ENCODE data around the gene LASP1NB.
"Not testable (repeated sequence)": the region's sequence is repeated elsewhere in the genome, so short reads cannot be mapped to it uniquely, and the experiment has no call there.

LASP1NB gene

DNA sequence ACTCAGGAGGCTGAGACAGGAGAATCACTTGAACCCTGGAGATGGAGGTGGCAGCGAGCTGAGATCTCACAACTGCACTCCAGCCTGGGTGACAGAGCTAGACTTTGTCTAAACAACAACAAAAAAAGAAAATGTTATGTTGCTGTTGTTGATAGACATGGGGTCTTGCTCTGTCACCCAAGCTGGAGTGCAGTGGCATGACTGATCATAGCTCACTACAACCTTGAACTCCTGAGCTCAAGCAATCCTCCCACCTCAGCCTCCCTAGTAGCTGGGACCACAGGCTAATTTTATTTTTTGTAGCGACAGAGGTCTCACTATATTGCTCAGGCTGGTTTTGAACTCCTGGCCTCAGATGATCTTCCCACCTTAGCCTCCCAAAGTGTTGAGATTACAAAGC is 21.8 kb downstream of the LASP1NB start:
- ATAC-seq (ENCODE audit: low read depth) (no peak), DNase-seq (no peak)
- H4K20me1 ChIP-seq (ENCODE audit: control insufficient read depth, insufficient read depth, low read length, poor library complexity, severe bottlenecking), result no peaks in the 10 kb centered on the region
- no peak overlapping the region for H3K27ac Mint-ChIP-seq
- H3K4me2 ChIP-seq (replicated peaks; ENCODE audit: low read depth, low read length, poor library complexity, severe bottlenecking), result no peak overlapping the region
- no peaks in the 10 kb centered on the region for H3K36me3 ChIP-seq (replicated peaks in 1 of 2; ENCODE audit: control extremely low read depth in 1 of 2, control insufficient read depth in 1 of 2, extremely low read depth in 1 of 2, insufficient read depth in 2 of 2, low read length in 1 of 2)
- ChIA-PET CTCF (no interaction called here), POLR2A (no interaction called here)
- H3K27ac ChIP-seq (ENCODE audit: low read length in 2 of 2), result no peak overlapping the region
- 100% methylated on average over 1 of the region's 2 CpGs for WGBS (ENCODE audit: insufficient coverage)
- no peak overlapping the region for H3K9ac ChIP-seq (ENCODE audit: low read length)
- H3K9me3 Mint-ChIP-seq (ENCODE audit: insufficient read depth), result no peaks in the 10 kb centered on the region
- H3K4me1 ChIP-seq (ENCODE audit: control insufficient read depth in 2 of 2, insufficient read depth in 2 of 2, low read length in 2 of 2), result no peaks in the 10 kb centered on the region
- no peak overlapping the region for H2AFZ ChIP-seq (ENCODE audit: insufficient read depth, low read depth, low read length, poor library complexity, severe bottlenecking)
- intact Hi-C loops (cut with micrococcal nuclease), result no loop called here
- H3K79me2 ChIP-seq (ENCODE audit: control insufficient read depth, insufficient read depth, low read length), result no peaks in the 10 kb centered on the region
- no peak overlapping the region for H3K4me3 Mint-ChIP-seq
- TF ChIP-seq EZH2 (IDR thresholded peaks at IDR 0.05; ENCODE audit: borderline replicate concordance, insufficient read depth, low read depth, low read length, poor library complexity, severe bottlenecking), result no peak
- TF ChIP-seq, protein P1, sequence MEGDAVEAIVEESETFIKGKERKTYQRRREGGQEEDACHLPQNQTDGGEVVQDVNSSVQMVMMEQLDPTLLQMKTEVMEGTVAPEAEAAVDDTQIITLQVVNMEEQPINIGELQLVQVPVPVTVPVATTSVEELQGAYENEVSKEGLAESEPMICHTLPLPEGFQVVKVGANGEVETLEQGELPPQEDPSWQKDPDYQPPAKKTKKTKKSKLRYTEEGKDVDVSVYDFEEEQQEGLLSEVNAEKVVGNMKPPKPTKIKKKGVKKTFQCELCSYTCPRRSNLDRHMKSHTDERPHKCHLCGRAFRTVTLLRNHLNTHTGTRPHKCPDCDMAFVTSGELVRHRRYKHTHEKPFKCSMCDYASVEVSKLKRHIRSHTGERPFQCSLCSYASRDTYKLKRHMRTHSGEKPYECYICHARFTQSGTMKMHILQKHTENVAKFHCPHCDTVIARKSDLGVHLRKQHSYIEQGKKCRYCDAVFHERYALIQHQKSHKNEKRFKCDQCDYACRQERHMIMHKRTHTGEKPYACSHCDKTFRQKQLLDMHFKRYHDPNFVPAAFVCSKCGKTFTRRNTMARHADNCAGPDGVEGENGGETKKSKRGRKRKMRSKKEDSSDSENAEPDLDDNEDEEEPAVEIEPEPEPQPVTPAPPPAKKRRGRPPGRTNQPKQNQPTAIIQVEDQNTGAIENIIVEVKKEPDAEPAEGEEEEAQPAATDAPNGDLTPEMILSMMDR (IDR thresholded peaks at IDR 0.05), result no peak
- H3K9me3 ChIP-seq (ENCODE audit: control extremely low read depth in 1 of 3, control insufficient read depth in 2 of 3, insufficient read depth in 1 of 3, low read length in 2 of 3), result no peaks in the 10 kb centered on the region
- H3K4me1 Mint-ChIP-seq, result peaks cover 8% of the 10 kb centered on the region
- no peak overlapping the region for H3K4me3 ChIP-seq (ENCODE audit: control extremely low read depth in 1 of 5, extremely low read depth in 1 of 5, insufficient read depth in 1 of 5, low read depth in 2 of 5, low read length in 4 of 5)
- H3K27me3 Mint-ChIP-seq, result no peaks in the 10 kb centered on the region
- H3K27me3 ChIP-seq (replicated peaks in 1 of 4; ENCODE audit: control extremely low read depth in 1 of 4, control insufficient read depth in 3 of 4, insufficient read depth in 4 of 4, low read length in 3 of 4), result peaks cover 0 to 4% (median 0%) of the 10 kb centered on the region in 4 experiments

DNA sequence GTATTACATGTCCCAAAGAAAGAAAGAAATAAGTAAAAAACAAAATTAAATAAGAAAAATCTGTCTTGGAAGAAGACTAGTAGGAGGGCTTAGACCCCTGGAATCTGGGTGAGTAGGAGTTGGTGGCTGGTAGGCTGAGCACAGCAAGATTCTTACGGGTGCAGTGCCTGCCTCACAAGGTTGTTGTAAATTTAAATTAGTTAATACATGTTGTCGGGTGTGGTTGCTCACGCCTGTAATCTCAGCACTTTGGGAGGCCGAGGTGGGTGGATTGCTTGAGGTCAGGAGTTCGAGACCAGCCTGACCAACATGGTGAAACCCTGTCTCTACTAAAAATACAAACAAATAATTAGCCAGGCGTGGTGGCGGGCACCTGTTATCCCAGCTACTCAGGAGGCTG is 28.4 kb downstream of the LASP1NB start:
- H3K4me1 Mint-ChIP-seq; DNase-seq; ATAC-seq (ENCODE audit: low read depth); H2AFZ ChIP-seq (ENCODE audit: insufficient read depth, low read depth, low read length, poor library complexity, severe bottlenecking); H3K9ac ChIP-seq (ENCODE audit: low read length); H3K9me3 ChIP-seq (ENCODE audit: control extremely low read depth in 1 of 3, control insufficient read depth in 2 of 3, insufficient read depth in 1 of 3, low read length in 2 of 3); H3K27me3 ChIP-seq (replicated peaks in 1 of 4; ENCODE audit: control extremely low read depth in 1 of 4, control insufficient read depth in 3 of 4, insufficient read depth in 4 of 4, low read length in 3 of 4); H3K4me3 ChIP-seq (ENCODE audit: control extremely low read depth in 1 of 5, extremely low read depth in 1 of 5, insufficient read depth in 1 of 5, low read depth in 2 of 5, low read length in 4 of 5); POLR2A ChIA-PET; H3K27ac ChIP-seq (ENCODE audit: low read length in 2 of 2); intact Hi-C loops (cut with micrococcal nuclease); H3K4me2 ChIP-seq (replicated peaks; ENCODE audit: low read depth, low read length, poor library complexity, severe bottlenecking); H3K27me3 Mint-ChIP-seq; H3K4me1 ChIP-seq (ENCODE audit: control insufficient read depth in 2 of 2, insufficient read depth in 2 of 2, low read length in 2 of 2); CTCF ChIA-PET; H3K36me3 ChIP-seq (replicated peaks in 1 of 2; ENCODE audit: control extremely low read depth in 1 of 2, control insufficient read depth in 1 of 2, extremely low read depth in 1 of 2, insufficient read depth in 2 of 2, low read length in 1 of 2); H3K9me3 Mint-ChIP-seq (ENCODE audit: insufficient read depth); H3K4me3 Mint-ChIP-seq; H3K79me2 ChIP-seq (ENCODE audit: control insufficient read depth, insufficient read depth, low read length); H3K27ac Mint-ChIP-seq; H4K20me1 ChIP-seq (ENCODE audit: control insufficient read depth, insufficient read depth, low read length, poor library complexity, severe bottlenecking): not testable (repeated sequence)
- WGBS (ENCODE audit: insufficient coverage), result 100% methylated on average over 1 of the region's 7 CpGs
